ENCODE data around the gene SART1.

The SART1 gene, protein sequence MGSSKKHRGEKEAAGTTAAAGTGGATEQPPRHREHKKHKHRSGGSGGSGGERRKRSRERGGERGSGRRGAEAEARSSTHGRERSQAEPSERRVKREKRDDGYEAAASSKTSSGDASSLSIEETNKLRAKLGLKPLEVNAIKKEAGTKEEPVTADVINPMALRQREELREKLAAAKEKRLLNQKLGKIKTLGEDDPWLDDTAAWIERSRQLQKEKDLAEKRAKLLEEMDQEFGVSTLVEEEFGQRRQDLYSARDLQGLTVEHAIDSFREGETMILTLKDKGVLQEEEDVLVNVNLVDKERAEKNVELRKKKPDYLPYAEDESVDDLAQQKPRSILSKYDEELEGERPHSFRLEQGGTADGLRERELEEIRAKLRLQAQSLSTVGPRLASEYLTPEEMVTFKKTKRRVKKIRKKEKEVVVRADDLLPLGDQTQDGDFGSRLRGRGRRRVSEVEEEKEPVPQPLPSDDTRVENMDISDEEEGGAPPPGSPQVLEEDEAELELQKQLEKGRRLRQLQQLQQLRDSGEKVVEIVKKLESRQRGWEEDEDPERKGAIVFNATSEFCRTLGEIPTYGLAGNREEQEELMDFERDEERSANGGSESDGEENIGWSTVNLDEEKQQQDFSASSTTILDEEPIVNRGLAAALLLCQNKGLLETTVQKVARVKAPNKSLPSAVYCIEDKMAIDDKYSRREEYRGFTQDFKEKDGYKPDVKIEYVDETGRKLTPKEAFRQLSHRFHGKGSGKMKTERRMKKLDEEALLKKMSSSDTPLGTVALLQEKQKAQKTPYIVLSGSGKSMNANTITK

DNA sequence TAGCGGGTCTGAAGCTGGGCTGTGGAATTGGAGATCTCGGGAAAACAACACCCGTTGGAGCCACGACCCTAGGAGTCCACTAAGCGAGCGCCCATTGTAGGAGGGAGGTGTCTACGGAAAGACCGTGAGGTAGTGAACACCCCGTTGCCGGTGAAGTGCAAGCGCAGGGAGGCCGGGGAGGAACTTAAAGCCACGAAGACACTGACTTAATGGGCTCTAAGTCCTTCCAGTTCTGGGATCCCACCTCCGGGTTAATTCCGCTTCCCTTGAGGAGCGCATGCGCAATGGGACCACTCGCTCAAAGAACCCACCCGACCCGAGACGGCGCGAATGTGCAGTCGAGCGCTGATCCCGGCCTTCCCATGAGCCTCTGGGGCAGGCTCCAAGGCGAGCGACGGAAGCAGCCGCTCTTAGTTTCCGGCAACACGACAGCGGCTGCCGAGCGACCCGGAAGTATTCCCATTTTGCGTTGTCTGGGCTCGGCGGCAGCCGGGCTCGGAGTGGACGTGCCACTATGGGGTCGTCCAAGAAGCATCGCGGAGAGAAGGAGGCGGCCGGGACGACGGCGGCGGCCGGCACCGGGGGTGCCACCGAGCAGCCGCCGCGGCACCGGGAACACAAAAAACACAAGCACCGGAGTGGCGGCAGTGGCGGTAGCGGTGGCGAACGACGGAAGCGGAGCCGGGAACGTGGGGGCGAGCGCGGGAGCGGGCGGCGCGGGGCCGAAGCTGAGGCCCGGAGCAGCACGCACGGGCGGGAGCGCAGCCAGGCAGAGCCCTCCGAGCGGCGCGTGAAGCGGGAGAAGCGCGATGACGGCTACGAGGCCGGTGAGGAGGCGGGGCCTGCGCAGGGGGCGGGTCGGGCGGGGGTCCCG, at the start of gene SART1:
Gene SART1 (plus strand): TSS at position 468 of the 874 bp plus-strand sequence. CDS start 47 bp downstream, at position 515.
- WGBS (ENCODE audit: insufficient coverage, insufficient read length) = no CpG with 5 or more reads among the region's 97 CpGs
- DNase-seq (ENCODE audit: low read depth, low spot score) = peak; percentile 95
- no peaks in the 10 kb centered on the region for H3K9me3 ChIP-seq (ENCODE audit: control insufficient read depth, insufficient read depth, low read length)
- 0 out of 2 replicates have a peak, but pooled peaks cover 2% of the 10 kb centered on the region for H3K4me1 ChIP-seq (ENCODE audit: control insufficient read depth, insufficient read depth, low read length)
- no peak within 1 kb of the TSS for H3K27ac ChIP-seq (ENCODE audit: low read length)
- peak within 1 kb of the TSS; percentile 99 for H3K4me3 ChIP-seq (ENCODE audit: low read length)
- H3K36me3 ChIP-seq (ENCODE audit: control insufficient read depth, insufficient read depth, low read length) = peaks cover 23% of the 10 kb centered on the region
- no peaks in the 10 kb centered on the region for H3K27me3 ChIP-seq (ENCODE audit: control insufficient read depth, insufficient read depth, low read length)

DNA sequence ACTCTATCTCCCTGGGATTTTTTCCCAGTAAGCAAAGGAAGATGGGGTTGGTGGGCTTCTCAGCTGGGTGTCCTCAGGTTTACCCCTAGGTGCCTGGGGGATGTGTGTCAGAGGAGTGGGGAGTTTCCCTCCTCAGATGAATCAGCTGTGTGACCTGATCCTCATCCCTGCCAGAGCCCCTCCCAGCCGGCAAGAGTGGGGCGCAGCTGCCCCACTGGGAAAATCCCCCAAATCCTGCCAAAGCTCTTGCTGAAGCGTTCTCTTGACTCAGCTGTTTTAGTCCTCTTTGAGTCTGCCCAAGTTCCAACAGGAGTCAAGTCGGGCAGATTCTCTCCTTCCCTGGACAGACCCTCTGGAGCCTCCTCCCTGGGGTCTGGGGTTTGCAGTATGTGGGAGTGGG, 48.7 kb upstream of the SART1 start:
- no peaks in the 10 kb centered on the region; the same call in 1 of the 2 replicates for H3K36me3 ChIP-seq (ENCODE audit: control insufficient read depth, insufficient read depth, low read length)
- no peaks in the 10 kb centered on the region for H3K9me3 ChIP-seq (ENCODE audit: control insufficient read depth, insufficient read depth, low read length)
- H3K27me3 ChIP-seq (ENCODE audit: control insufficient read depth, insufficient read depth, low read length) = no peaks in the 10 kb centered on the region
- no peak for DNase-seq (ENCODE audit: low read depth, low spot score)
- H3K27ac ChIP-seq (ENCODE audit: low read length) = no peak overlapping the region
- H3K4me1 ChIP-seq (ENCODE audit: control insufficient read depth, insufficient read depth, low read length) = peaks cover 3% of the 10 kb centered on the region; the same call in 1 of the 2 replicates
- no peak overlapping the region for H3K4me3 ChIP-seq (ENCODE audit: low read length)
- WGBS (ENCODE audit: insufficient coverage, insufficient read length) = no CpG with 5 or more reads among the region's 4 CpGs

DNA sequence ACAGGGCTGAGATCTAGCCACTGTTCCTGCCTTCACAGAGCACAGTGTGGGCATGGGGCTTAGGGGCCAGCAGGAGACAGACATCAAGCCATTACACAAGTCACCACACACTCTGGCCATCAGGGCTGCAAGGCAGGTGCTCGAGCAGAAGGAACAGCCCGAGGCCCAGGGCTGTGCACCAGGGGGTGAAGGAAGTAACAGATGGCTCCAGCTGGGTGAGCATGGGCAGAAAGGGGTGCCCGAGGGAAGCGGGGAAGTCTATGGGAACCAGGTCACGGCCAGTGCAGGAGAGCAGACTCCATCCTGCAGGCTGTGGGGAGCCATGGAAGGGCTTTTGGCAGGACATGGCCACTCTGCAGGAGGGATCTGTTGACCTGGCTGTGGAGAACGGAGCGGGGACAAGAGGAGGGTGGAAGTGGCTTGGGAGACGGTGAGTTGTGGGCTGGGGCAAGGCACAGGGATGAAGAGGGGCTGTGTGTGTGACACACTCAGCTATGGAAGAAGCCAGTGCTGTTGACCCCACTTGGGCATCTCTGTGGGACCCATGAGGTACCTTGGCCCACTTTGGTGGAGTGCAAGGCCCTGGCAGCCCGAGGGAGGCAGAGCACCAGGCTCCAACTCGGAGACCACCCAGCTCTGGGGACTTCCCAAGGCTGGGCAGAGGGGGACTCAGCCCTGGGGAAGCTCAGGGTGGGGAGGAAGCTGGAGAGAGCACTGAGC, 46.3 kb upstream of the SART1 start:
- no peaks in the 10 kb centered on the region for H3K9me3 ChIP-seq (ENCODE audit: control insufficient read depth, insufficient read depth, low read length)
- H3K4me1 ChIP-seq (ENCODE audit: control insufficient read depth, insufficient read depth, low read length) = peaks cover 3% of the 10 kb centered on the region; the same call in 1 of the 2 replicates
- DNase-seq (ENCODE audit: low read depth, low spot score) = no peak
- no peak overlapping the region for H3K4me3 ChIP-seq (ENCODE audit: low read length)
- H3K27me3 ChIP-seq (ENCODE audit: control insufficient read depth, insufficient read depth, low read length) = no peaks in the 10 kb centered on the region
- H3K27ac ChIP-seq (ENCODE audit: low read length) = no peak overlapping the region
- H3K36me3 ChIP-seq (ENCODE audit: control insufficient read depth, insufficient read depth, low read length) = no peaks in the 10 kb centered on the region; the same call in 1 of the 2 replicates
- WGBS (ENCODE audit: insufficient coverage, insufficient read length) = no CpG with 5 or more reads among the region's 10 CpGs

DNA sequence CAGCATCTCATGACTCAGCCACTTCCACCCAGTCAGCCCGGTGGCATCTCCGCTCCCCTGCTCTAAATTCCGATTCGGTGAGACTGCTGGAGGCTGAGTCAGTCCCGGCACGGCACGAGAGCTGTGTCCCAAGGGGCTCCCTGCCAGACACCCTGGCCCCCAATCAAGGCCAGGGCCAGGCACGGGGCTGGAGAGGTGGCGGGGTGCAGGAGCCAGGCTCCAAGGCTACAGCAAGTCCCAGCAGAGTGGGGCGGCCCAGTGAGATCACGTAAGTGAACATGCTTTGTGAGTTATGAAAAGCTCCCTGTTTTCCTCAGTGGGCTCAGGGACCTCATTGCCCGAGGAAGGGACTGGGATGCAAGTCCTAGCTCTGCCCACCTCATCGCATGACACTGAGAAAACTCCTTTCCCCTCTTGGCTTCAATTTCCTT, 45.7 kb upstream of the SART1 start:
- H3K9me3 ChIP-seq (ENCODE audit: control insufficient read depth, insufficient read depth, low read length) = no peaks in the 10 kb centered on the region
- no peaks in the 10 kb centered on the region for H3K27me3 ChIP-seq (ENCODE audit: control insufficient read depth, insufficient read depth, low read length)
- DNase-seq (ENCODE audit: low read depth, low spot score) = no peak
- no peak overlapping the region for H3K27ac ChIP-seq (ENCODE audit: low read length)
- WGBS (ENCODE audit: insufficient coverage, insufficient read length) = no CpG with 5 or more reads among the region's 13 CpGs
- peaks cover 3% of the 10 kb centered on the region; the same call in 1 of the 2 replicates for H3K4me1 ChIP-seq (ENCODE audit: control insufficient read depth, insufficient read depth, low read length)
- H3K4me3 ChIP-seq (ENCODE audit: low read length) = no peak overlapping the region
- H3K36me3 ChIP-seq (ENCODE audit: control insufficient read depth, insufficient read depth, low read length) = no peaks in the 10 kb centered on the region; the same call in 1 of the 2 replicates

DNA sequence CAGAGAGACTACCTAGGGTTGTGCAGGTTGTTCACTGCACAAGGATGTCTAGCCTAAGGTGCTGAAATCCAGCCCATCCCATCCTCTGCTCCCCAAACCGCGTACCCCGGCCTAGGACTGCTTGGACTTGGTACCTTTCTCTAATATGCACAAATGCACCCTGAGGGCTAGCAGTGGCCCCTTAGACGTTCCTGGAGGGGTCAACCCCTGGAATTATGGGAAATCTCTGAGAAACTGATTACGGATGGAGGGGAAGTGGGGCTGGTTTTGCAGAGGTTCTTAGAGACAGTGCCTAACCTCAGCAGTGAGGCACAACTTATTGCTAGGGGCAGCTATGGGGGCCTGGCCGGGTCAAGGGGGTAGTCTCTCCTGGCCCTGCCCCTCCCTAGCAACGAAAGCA, 45.1 kb upstream of the SART1 start:
- Histone ChIP-seq H3K36me3 (ENCODE audit: control insufficient read depth, insufficient read depth, low read length) (no peaks in the 10 kb centered on the region; the same call in 1 of the 2 replicates), H3K27me3 (ENCODE audit: control insufficient read depth, insufficient read depth, low read length) (no peaks in the 10 kb centered on the region), H3K27ac (ENCODE audit: low read length) (no peak overlapping the region), H3K4me3 (ENCODE audit: low read length) (no peak overlapping the region), H3K9me3 (ENCODE audit: control insufficient read depth, insufficient read depth, low read length) (no peaks in the 10 kb centered on the region), H3K4me1 (ENCODE audit: control insufficient read depth, insufficient read depth, low read length) (peaks cover 3% of the 10 kb centered on the region; the same call in 1 of the 2 replicates)
- WGBS (ENCODE audit: insufficient coverage, insufficient read length) = no CpG with 5 or more reads among the region's 7 CpGs
- DNase-seq (ENCODE audit: low read depth, low spot score) = no peak

DNA sequence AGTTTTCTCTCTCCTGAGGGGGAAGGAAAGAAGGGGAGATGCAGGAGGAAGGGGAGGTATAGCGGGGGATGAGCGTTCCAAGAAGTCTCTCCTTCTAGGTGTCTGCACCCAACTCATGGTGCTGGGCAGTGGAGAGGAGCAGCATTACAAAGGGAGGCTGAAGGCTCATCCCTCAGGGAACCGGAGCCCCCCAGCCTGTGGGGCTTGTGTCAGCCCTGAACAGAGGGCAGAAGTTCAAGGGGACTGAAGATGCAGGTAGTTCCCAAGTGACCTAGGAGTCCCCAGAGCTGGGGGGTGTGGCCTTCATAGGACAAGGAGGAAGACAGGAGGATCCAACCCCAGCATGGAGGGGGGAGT, 44.5 kb upstream of the SART1 start:
- H3K27ac ChIP-seq (ENCODE audit: low read length) = no peak overlapping the region
- WGBS (ENCODE audit: insufficient coverage, insufficient read length) = no CpG with 5 or more reads among the region's 3 CpGs
- peaks cover 2% of the 10 kb centered on the region; the same call in 1 of the 2 replicates for H3K4me1 ChIP-seq (ENCODE audit: control insufficient read depth, insufficient read depth, low read length)

DNA sequence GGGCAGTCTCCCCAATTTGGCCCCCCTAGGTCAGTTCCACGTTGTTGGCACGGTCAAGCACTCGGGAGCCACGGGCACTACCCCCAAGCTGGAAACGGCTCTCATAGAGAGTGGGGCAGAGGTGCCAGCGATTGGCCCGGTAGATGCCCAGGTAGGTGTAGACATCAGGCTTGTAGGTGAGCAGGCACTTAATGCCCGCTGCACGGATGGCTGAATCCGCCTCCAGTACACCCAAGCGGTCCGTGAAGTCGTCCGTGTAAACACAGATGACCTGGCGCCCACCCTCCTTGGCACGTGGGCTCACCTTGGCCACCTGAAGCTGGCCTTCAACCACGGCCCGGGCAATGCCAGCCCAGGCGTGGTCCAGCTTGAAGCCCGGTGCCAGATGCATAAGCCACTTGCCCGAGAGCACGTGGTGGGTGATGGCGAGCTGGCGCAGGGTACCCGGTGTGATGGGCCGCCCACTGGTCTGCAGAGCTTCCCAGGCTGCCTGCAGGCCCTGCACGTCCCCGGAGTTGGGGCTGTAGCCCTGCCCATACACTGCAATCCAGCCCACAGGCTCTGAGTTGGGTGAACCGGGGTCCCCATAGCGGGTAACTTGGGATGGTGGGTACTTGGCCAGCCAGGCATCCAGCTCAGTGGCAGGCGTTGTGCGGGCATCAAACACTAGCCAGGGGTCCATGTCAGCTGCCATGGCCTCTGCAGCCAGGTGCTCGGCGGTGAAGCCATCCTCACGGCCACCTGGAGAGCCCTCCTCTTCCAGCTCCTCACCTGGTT, 43.9 kb upstream of the SART1 start:
- H3K27me3 ChIP-seq (ENCODE audit: control insufficient read depth, insufficient read depth, low read length) = no peaks in the 10 kb centered on the region
- peak overlapping the region; percentile 92; the same call in 1 of the 2 replicates for H3K4me3 ChIP-seq (ENCODE audit: low read length)
- WGBS (ENCODE audit: insufficient coverage, insufficient read length) = no CpG with 5 or more reads among the region's 35 CpGs
- H3K9me3 ChIP-seq (ENCODE audit: control insufficient read depth, insufficient read depth, low read length) = no peaks in the 10 kb centered on the region
- H3K27ac ChIP-seq (ENCODE audit: low read length) = no peak overlapping the region
- peaks cover 4% of the 10 kb centered on the region; the same call in 1 of the 2 replicates for H3K36me3 ChIP-seq (ENCODE audit: control insufficient read depth, insufficient read depth, low read length)
- DNase-seq (ENCODE audit: low read depth, low spot score) = no peak
- H3K4me1 ChIP-seq (ENCODE audit: control insufficient read depth, insufficient read depth, low read length) = peaks cover 2% of the 10 kb centered on the region; the same call in 1 of the 2 replicates

More for the DNA sequence above, 44.5 kb upstream of the SART1 start:
- Histone ChIP-seq H3K4me3 (ENCODE audit: low read length) (no peak overlapping the region), H3K27me3 (ENCODE audit: control insufficient read depth, insufficient read depth, low read length) (no peaks in the 10 kb centered on the region), H3K9me3 (ENCODE audit: control insufficient read depth, insufficient read depth, low read length) (no peaks in the 10 kb centered on the region), H3K36me3 (ENCODE audit: control insufficient read depth, insufficient read depth, low read length) (peaks cover 2% of the 10 kb centered on the region; the same call in 1 of the 2 replicates)
- no peak for DNase-seq (ENCODE audit: low read depth, low spot score)

DNA sequence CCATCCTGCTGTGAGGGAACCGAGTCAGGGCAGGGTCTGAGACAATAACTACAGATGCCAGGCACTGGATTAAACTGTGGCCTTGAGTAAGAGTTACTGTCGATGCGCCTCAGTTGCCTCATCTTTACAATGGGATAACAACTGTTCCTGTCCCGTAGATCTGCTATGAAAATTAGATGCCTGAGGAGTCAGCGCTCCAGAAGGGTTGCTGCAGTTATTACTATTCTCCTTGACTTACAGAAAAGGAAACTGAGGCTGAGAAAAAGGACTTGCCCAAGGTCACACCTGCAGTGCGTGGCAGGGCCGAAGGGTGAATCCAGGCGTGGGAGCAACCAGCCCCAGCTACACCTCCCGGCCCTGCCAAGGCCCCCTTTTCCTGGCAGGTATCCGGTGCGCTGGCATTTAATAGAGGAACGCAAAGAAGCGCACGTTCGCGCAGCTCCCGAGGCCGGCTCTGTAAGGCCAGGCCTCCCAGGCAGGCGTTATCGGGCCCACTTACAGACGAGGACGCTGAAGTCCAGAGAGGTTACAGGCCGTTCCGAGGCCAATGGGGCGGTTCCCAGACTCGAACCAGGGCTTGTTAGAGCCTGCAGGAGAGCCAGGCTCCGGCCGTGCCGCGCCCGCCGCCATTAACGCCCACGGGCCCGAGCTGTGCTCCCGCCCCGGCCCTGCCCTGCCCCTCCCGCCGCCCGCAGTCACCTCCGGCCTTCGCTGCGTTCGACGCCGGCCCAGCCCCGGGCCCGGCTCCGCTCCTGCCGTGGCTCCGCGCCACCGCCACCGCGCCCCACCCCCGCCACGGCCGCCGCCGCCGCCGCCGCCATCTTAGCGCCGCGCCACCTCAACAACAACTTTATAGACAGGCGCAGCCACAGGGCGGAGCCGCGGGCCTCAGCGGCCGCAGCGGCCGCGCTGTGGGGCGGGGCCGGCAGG, 43.1 kb upstream of the SART1 start, which contains the start of gene C11orf68:
Gene C11orf68 (minus strand): TSS at position 852 of the 930 bp plus-strand sequence. CDS start 31 bp downstream, at position 821.
- peaks cover 4% of the 10 kb centered on the region; the same call in 1 of the 2 replicates for H3K36me3 ChIP-seq (ENCODE audit: control insufficient read depth, insufficient read depth, low read length)
- DNase-seq (ENCODE audit: low read depth, low spot score) = no peak
- no peak within 1 kb of the TSS for H3K27ac ChIP-seq (ENCODE audit: low read length)
- no CpG with 5 or more reads among the region's 77 CpGs for WGBS (ENCODE audit: insufficient coverage, insufficient read length)
- peaks cover 2% of the 10 kb centered on the region; the same call in 1 of the 2 replicates for H3K4me1 ChIP-seq (ENCODE audit: control insufficient read depth, insufficient read depth, low read length)
- peak within 1 kb of the TSS; percentile 92 for H3K4me3 ChIP-seq (ENCODE audit: low read length)
- no peaks in the 10 kb centered on the region for H3K27me3 ChIP-seq (ENCODE audit: control insufficient read depth, insufficient read depth, low read length)
- H3K9me3 ChIP-seq (ENCODE audit: control insufficient read depth, insufficient read depth, low read length) = no peaks in the 10 kb centered on the region

All from iPS DF 6.9 (cell line).